Measurements from ENCODE around the gene CCDC6.

The CCDC6 gene

GRCh38 chr10:59856104-59856503 is 50.3 kb downstream of the CCDC6 start:
- Histone ChIP-seq H3K9me3 (ENCODE audit: control insufficient read depth, insufficient read depth, low read length) (no peaks in the 10 kb centered on the region), H3K27me3 (ENCODE audit: control insufficient read depth, insufficient read depth, low read length) (no peaks in the 10 kb centered on the region), H3K27ac (ENCODE audit: low read length) (no peak overlapping the region), H3K4me3 (ENCODE audit: low read length) (no peak overlapping the region), H3K4me1 (ENCODE audit: control insufficient read depth, insufficient read depth, low read length) (peaks cover 2% of the 10 kb centered on the region; the same call in 1 of the 2 replicates), H3K36me3 (ENCODE audit: control insufficient read depth, insufficient read depth, low read length) (no peaks in the 10 kb centered on the region)
- WGBS (ENCODE audit: insufficient coverage, insufficient read length) = no CpG with 5 or more reads among the region's 3 CpGs
- DNase-seq (ENCODE audit: low read depth, low spot score) = no peak

GRCh38 chr10:59854571-59854970 is 51.8 kb downstream of the CCDC6 start:
- H3K27ac ChIP-seq (ENCODE audit: low read length) = no peak overlapping the region
- H3K36me3 ChIP-seq (ENCODE audit: control insufficient read depth, insufficient read depth, low read length) = no peaks in the 10 kb centered on the region
- H3K4me3 ChIP-seq (ENCODE audit: low read length) = no peak overlapping the region
- no peaks in the 10 kb centered on the region for H3K27me3 ChIP-seq (ENCODE audit: control insufficient read depth, insufficient read depth, low read length)
- H3K4me1 ChIP-seq (ENCODE audit: control insufficient read depth, insufficient read depth, low read length) = peaks cover 2% of the 10 kb centered on the region; the same call in 1 of the 2 replicates
- DNase-seq (ENCODE audit: low read depth, low spot score) = no peak
- no peaks in the 10 kb centered on the region for H3K9me3 ChIP-seq (ENCODE audit: control insufficient read depth, insufficient read depth, low read length)
- no CpG with 5 or more reads among the region's 4 CpGs for WGBS (ENCODE audit: insufficient coverage, insufficient read length)

GRCh38 chr10:59852670-59853069 is 53.7 kb downstream of the CCDC6 start:
- WGBS (ENCODE audit: insufficient coverage, insufficient read length) = no CpG with 5 or more reads among the region's 1 CpG
- H3K4me1 ChIP-seq (ENCODE audit: control insufficient read depth, insufficient read depth, low read length) = peaks cover 2% of the 10 kb centered on the region; the same call in 1 of the 2 replicates
- H3K27ac ChIP-seq (ENCODE audit: low read length) = no peak overlapping the region
- H3K36me3 ChIP-seq (ENCODE audit: control insufficient read depth, insufficient read depth, low read length) = no peaks in the 10 kb centered on the region
- DNase-seq (ENCODE audit: low read depth, low spot score) = no peak
- no peaks in the 10 kb centered on the region for H3K9me3 ChIP-seq (ENCODE audit: control insufficient read depth, insufficient read depth, low read length)
- H3K4me3 ChIP-seq (ENCODE audit: low read length) = no peak overlapping the region
- no peaks in the 10 kb centered on the region for H3K27me3 ChIP-seq (ENCODE audit: control insufficient read depth, insufficient read depth, low read length)

GRCh38 chr10:59851864-59852263 is 54.5 kb downstream of the CCDC6 start:
- Histone ChIP-seq H3K27me3 (ENCODE audit: control insufficient read depth, insufficient read depth, low read length) (no peaks in the 10 kb centered on the region), H3K36me3 (ENCODE audit: control insufficient read depth, insufficient read depth, low read length) (no peaks in the 10 kb centered on the region), H3K4me3 (ENCODE audit: low read length) (no peak overlapping the region), H3K27ac (ENCODE audit: low read length) (no peak overlapping the region), H3K9me3 (ENCODE audit: control insufficient read depth, insufficient read depth, low read length) (no peaks in the 10 kb centered on the region), H3K4me1 (ENCODE audit: control insufficient read depth, insufficient read depth, low read length) (peaks cover 2% of the 10 kb centered on the region; the same call in 1 of the 2 replicates)
- DNase-seq (ENCODE audit: low read depth, low spot score) = no peak
- no CpG with 5 or more reads among the region's 4 CpGs for WGBS (ENCODE audit: insufficient coverage, insufficient read length)

GRCh38 chr10:59847888-59848287 is 58.5 kb downstream of the CCDC6 start:
- Histone ChIP-seq H3K4me1 (ENCODE audit: control insufficient read depth, insufficient read depth, low read length) (peaks cover 2% of the 10 kb centered on the region; the same call in 1 of the 2 replicates), H3K27ac (ENCODE audit: low read length) (no peak overlapping the region), H3K36me3 (ENCODE audit: control insufficient read depth, insufficient read depth, low read length) (no peaks in the 10 kb centered on the region; the same call in 1 of the 2 replicates), H3K27me3 (ENCODE audit: control insufficient read depth, insufficient read depth, low read length) (no peaks in the 10 kb centered on the region), H3K4me3 (ENCODE audit: low read length) (no peak overlapping the region), H3K9me3 (ENCODE audit: control insufficient read depth, insufficient read depth, low read length) (no peaks in the 10 kb centered on the region)
- WGBS (ENCODE audit: insufficient coverage, insufficient read length) = no CpG with 5 or more reads among the region's 7 CpGs
- no peak for DNase-seq (ENCODE audit: low read depth, low spot score)

GRCh38 chr10:59847326-59847725 is 59.0 kb downstream of the CCDC6 start:
- H3K36me3 ChIP-seq (ENCODE audit: control insufficient read depth, insufficient read depth, low read length) = no peaks in the 10 kb centered on the region; the same call in 1 of the 2 replicates
- no CpG with 5 or more reads among the region's 2 CpGs for WGBS (ENCODE audit: insufficient coverage, insufficient read length)
- H3K4me1 ChIP-seq (ENCODE audit: control insufficient read depth, insufficient read depth, low read length) = peaks cover 2% of the 10 kb centered on the region; the same call in 1 of the 2 replicates
- DNase-seq (ENCODE audit: low read depth, low spot score) = peak; percentile 72
- H3K9me3 ChIP-seq (ENCODE audit: control insufficient read depth, insufficient read depth, low read length) = no peaks in the 10 kb centered on the region
- H3K4me3 ChIP-seq (ENCODE audit: low read length) = no peak overlapping the region
- H3K27ac ChIP-seq (ENCODE audit: low read length) = no peak overlapping the region
- no peaks in the 10 kb centered on the region for H3K27me3 ChIP-seq (ENCODE audit: control insufficient read depth, insufficient read depth, low read length)

- H3K27ac ChIP-seq (ENCODE audit: low read length) = no peak overlapping the region
- no peak for DNase-seq (ENCODE audit: low read depth, low spot score)
Observed at GRCh38 chr10:59844436-59844835, 61.9 kb downstream of the CCDC6 start.

GRCh38 chr10:59843748-59844147 is 62.6 kb downstream of the CCDC6 start:
- no peaks in the 10 kb centered on the region; the same call in 1 of the 2 replicates for H3K36me3 ChIP-seq (ENCODE audit: control insufficient read depth, insufficient read depth, low read length)
- peaks cover 2% of the 10 kb centered on the region; the same call in 1 of the 2 replicates for H3K4me1 ChIP-seq (ENCODE audit: control insufficient read depth, insufficient read depth, low read length)
- H3K4me3 ChIP-seq (ENCODE audit: low read length) = no peak overlapping the region
- H3K9me3 ChIP-seq (ENCODE audit: control insufficient read depth, insufficient read depth, low read length) = no peaks in the 10 kb centered on the region
- no CpG with 5 or more reads among the region's 2 CpGs for WGBS (ENCODE audit: insufficient coverage, insufficient read length)
- no peaks in the 10 kb centered on the region for H3K27me3 ChIP-seq (ENCODE audit: control insufficient read depth, insufficient read depth, low read length)
- no peak overlapping the region for H3K27ac ChIP-seq (ENCODE audit: low read length)
- DNase-seq (ENCODE audit: low read depth, low spot score) = no peak

More at GRCh38 chr10:59844436-59844835, 61.9 kb downstream of the CCDC6 start:
- WGBS (ENCODE audit: insufficient coverage, insufficient read length) = no CpG with 5 or more reads among the region's 3 CpGs
- no peak overlapping the region for H3K4me3 ChIP-seq (ENCODE audit: low read length)
- H3K4me1 ChIP-seq (ENCODE audit: control insufficient read depth, insufficient read depth, low read length) = peaks cover 2% of the 10 kb centered on the region; the same call in 1 of the 2 replicates
- no peaks in the 10 kb centered on the region for H3K9me3 ChIP-seq (ENCODE audit: control insufficient read depth, insufficient read depth, low read length)
- no peaks in the 10 kb centered on the region for H3K27me3 ChIP-seq (ENCODE audit: control insufficient read depth, insufficient read depth, low read length)
- H3K36me3 ChIP-seq (ENCODE audit: control insufficient read depth, insufficient read depth, low read length) = no peaks in the 10 kb centered on the region; the same call in 1 of the 2 replicates

GRCh38 chr10:59839576-59839975 is 66.8 kb downstream of the CCDC6 start:
- Histone ChIP-seq H3K27ac (ENCODE audit: low read length) (no peak overlapping the region), H3K9me3 (ENCODE audit: control insufficient read depth, insufficient read depth, low read length) (no peaks in the 10 kb centered on the region), H3K4me1 (ENCODE audit: control insufficient read depth, insufficient read depth, low read length) (peaks cover 3% of the 10 kb centered on the region; the same call in 1 of the 2 replicates), H3K4me3 (ENCODE audit: low read length) (no peak overlapping the region), H3K27me3 (ENCODE audit: control insufficient read depth, insufficient read depth, low read length) (no peaks in the 10 kb centered on the region), H3K36me3 (ENCODE audit: control insufficient read depth, insufficient read depth, low read length) (no peaks in the 10 kb centered on the region; the same call in 1 of the 2 replicates)
- no CpG with 5 or more reads among the region's 6 CpGs for WGBS (ENCODE audit: insufficient coverage, insufficient read length)
- no peak for DNase-seq (ENCODE audit: low read depth, low spot score)

GRCh38 chr10:59838085-59838789 is 68.1 kb downstream of the CCDC6 start:
- no peaks in the 10 kb centered on the region for H3K36me3 ChIP-seq (ENCODE audit: control insufficient read depth, insufficient read depth, low read length)
- no peak overlapping the region for H3K27ac ChIP-seq (ENCODE audit: low read length)
- WGBS (ENCODE audit: insufficient coverage, insufficient read length) = no CpG with 5 or more reads among the region's 2 CpGs
- no peaks in the 10 kb centered on the region for H3K9me3 ChIP-seq (ENCODE audit: control insufficient read depth, insufficient read depth, low read length)
- peaks cover 1% of the 10 kb centered on the region; the same call in 1 of the 2 replicates for H3K4me1 ChIP-seq (ENCODE audit: control insufficient read depth, insufficient read depth, low read length)
- DNase-seq (ENCODE audit: low read depth, low spot score) = no peak
- H3K4me3 ChIP-seq (ENCODE audit: low read length) = no peak overlapping the region
- H3K27me3 ChIP-seq (ENCODE audit: control insufficient read depth, insufficient read depth, low read length) = no peaks in the 10 kb centered on the region
